Measurements from ENCODE around the gene VPS37B. TPM values are rescaled to one million over a fixed set of nuclear protein-coding genes. Genes with fewer than 3 reads are reported as not detected.

Gene VPS37B
- total and polyA plus RNA-seq, 2 of the 8 experiments (the other 6 are each of a cell fraction or from before 2014, with no cell fraction given): 11.9 to 15.7 TPM

DNA sequence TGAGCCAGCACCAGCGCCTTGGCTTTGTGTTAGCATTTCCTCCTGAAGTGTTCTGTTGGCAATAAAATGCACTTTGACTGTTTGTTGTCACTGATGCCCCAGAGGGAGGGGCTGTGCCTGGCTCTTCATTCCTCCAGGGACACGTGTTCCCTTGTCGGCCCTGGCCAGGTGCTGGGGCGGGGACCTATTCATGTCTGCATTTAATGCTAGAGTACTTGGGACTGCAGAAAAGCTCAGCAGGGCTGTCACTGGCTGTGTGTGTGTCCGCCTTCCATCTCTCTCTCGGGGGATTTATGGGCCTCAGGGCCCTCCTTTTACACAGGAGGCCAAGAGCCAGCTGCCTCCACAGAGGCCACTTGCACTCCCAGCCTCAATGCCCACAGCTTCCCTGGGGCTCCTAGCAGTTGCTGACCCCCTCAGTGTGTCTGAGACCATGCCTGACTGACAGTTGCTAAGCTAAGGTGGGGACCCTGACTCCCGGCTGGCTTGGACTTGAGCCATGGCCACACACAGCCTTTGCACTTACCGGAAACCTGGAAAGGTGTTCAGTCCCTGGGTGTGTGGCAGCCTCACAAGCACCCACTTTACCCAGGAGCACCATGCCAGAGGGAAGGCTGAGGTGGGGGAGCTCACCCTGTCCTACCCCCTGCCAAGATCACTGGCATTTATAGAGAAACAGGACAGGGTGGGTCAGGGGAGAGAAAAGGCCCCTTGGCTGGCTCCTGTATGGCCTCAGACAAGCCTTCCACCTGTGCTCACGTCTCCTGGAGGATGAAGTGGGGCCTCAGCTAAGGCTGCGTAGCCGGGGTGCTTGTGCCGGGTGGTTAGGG is 32.8 kb downstream of the VPS37B start (continued):
- TF ChIP-seq, protein P1, sequence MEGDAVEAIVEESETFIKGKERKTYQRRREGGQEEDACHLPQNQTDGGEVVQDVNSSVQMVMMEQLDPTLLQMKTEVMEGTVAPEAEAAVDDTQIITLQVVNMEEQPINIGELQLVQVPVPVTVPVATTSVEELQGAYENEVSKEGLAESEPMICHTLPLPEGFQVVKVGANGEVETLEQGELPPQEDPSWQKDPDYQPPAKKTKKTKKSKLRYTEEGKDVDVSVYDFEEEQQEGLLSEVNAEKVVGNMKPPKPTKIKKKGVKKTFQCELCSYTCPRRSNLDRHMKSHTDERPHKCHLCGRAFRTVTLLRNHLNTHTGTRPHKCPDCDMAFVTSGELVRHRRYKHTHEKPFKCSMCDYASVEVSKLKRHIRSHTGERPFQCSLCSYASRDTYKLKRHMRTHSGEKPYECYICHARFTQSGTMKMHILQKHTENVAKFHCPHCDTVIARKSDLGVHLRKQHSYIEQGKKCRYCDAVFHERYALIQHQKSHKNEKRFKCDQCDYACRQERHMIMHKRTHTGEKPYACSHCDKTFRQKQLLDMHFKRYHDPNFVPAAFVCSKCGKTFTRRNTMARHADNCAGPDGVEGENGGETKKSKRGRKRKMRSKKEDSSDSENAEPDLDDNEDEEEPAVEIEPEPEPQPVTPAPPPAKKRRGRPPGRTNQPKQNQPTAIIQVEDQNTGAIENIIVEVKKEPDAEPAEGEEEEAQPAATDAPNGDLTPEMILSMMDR (IDR thresholded peaks at IDR 0.05; ENCODE audit: control extremely low read depth in 1 of 3, insufficient read depth in 1 of 3, low read depth in 1 of 3, low read length in 3 of 3): no peak
- TF ChIP-seq JUN (IDR thresholded peaks at IDR 0.05; ENCODE audit: low read depth, low read length) (no peak), TBP (IDR thresholded peaks at IDR 0.05; ENCODE audit: low read depth, low read length) (no peak), YY1 (IDR thresholded peaks at IDR 0.05; ENCODE audit: low read depth, low read length) (no peak), SIX5 (IDR thresholded peaks at IDR 0.05; ENCODE audit: low read depth, low read length) (no peak), CHD1 (IDR thresholded peaks at IDR 0.05; ENCODE audit: low read depth, low read length) (no peak), POLR2A (IDR thresholded peaks at IDR 0.05; ENCODE audit: control extremely low read depth in 1 of 2, low read depth in 2 of 2, low read length in 2 of 2) (no peak), SP1 (IDR thresholded peaks at IDR 0.05; ENCODE audit: low read depth, low read length) (no peak)

Measured in H1 (cell line).